DOHH2 (cell line): ENCODE results near the gene PPP3CA.
A peak's percentile ranks its signal among the peaks of the same experiment; 100 is the strongest.

Source experiments
- H3F3A ChIP-seq: fragments of 200-600 bp; sonication (generic), shearing (Covaris generic); 2 replicates; pipeline ENCODE4 v1.6.0; 2016; ENCODE audit warnings: antibody characterized with exemption, mild to moderate bottlenecking; ENCODE audit not compliant: control insufficient read depth, insufficient read depth
- H3K27ac ChIP-seq: fragments of 200-600 bp; sonication (generic); 2 replicates; pipeline ENCODE4 v1.5.1; 2014; ENCODE audit warnings: low read depth, mild to moderate bottlenecking, low read length, moderate library complexity
- H3K27me3 ChIP-seq: fragments of 200-600 bp; sonication (generic); 2 replicates; pipeline ENCODE4 v1.6.1; 2014; ENCODE audit warnings: mild to moderate bottlenecking, low read length, mixed read lengths; ENCODE audit not compliant: control insufficient read depth
- H3K36me3 ChIP-seq: fragments of 200-600 bp; sonication (generic); 2 replicates; pipeline ENCODE4 v1.6.1; 2014; ENCODE audit warnings: mild to moderate bottlenecking, low read length, moderate library complexity, mixed read lengths; ENCODE audit not compliant: control insufficient read depth
- H3K4me1 ChIP-seq: fragments of 200-600 bp; sonication (generic); 2 replicates; pipeline ENCODE4 v1.6.1; 2014; ENCODE audit warnings: mild to moderate bottlenecking, low read length, mixed read lengths; ENCODE audit not compliant: control insufficient read depth
- H3K4me2 ChIP-seq: fragments of 200-600 bp; sonication (generic); 2 replicates; pipeline ENCODE4 v1.6.0; 2014; ENCODE audit warnings: mild to moderate bottlenecking, low read length, moderate library complexity
- H3K4me3 ChIP-seq: fragments of 200-600 bp; sonication (generic); 2 replicates; pipeline ENCODE4 v1.5.1; 2014; ENCODE audit warnings: mild to moderate bottlenecking, low read length, mixed read lengths
- H3K79me2 ChIP-seq: fragments of 200-600 bp; sonication (generic); 2 replicates; pipeline ENCODE4 v1.6.1; 2014; ENCODE audit warnings: mild to moderate bottlenecking, low read length, mixed read lengths; ENCODE audit not compliant: control insufficient read depth
- H3K9me2 ChIP-seq: fragments of 200-600 bp; sonication (generic); replicated peaks from 2 replicates; pipeline ENCODE4 v1.6.1; 2014; ENCODE audit warnings: mild to moderate bottlenecking, low read length, mixed read lengths; ENCODE audit not compliant: control insufficient read depth
- H3K9me3 ChIP-seq: fragments of 200-600 bp; sonication (generic); 2 replicates; pipeline ENCODE4 v1.6.1; 2014; ENCODE audit warnings: antibody characterized with exemption, low read length, mixed read lengths; ENCODE audit not compliant: control insufficient read depth, insufficient read depth
- H4K20me1 ChIP-seq: fragments of 200-600 bp; sonication (generic); 2 replicates; pipeline ENCODE4 v1.6.0; 2014; ENCODE audit warnings: low read depth, mild to moderate bottlenecking, antibody characterized with exemption, low read length, moderate library complexity; ENCODE audit not compliant: control insufficient read depth, insufficient read depth
- CTCF ChIP-seq: fragments of 200-600 bp; sonication (generic); IDR thresholded peaks from one replicate; pipeline ENCODE4 v1.5.1; 2014; ENCODE audit warnings: antibody characterized with exemption, mild to moderate bottlenecking, low read depth, low read length; ENCODE audit not compliant: poor library complexity, severe bottlenecking
- EZH2phosphoT487 ChIP-seq: fragments of 200-600 bp; sonication (generic); IDR thresholded peaks from 2 replicates; pipeline ENCODE4 v1.6.1; 2017; ENCODE audit warnings: borderline replicate concordance, mild to moderate bottlenecking, antibody characterized with exemption, low read length, moderate library complexity, mixed read lengths

PPP3CA gene

GRCh38 chr4:101187841-101188240 lies 159.5 kb downstream of the PPP3CA start:
- Histone ChIP-seq H3K4me3 (no peak overlapping the region), H3K36me3 (no peaks in the 10 kb centered on the region), H4K20me1 (no peaks in the 10 kb centered on the region), H3K27ac (no peak overlapping the region), H3K9me2 (no peaks in the 10 kb centered on the region), H3F3A (no peaks in the 10 kb centered on the region), H3K79me2 (no peaks in the 10 kb centered on the region), H3K9me3 (no peaks in the 10 kb centered on the region), H3K27me3 (no peaks in the 10 kb centered on the region), H3K4me2 (no peak overlapping the region), H3K4me1 (peaks cover 5% of the 10 kb centered on the region; the same call in 1 of the 2 replicates)
- no peak for TF ChIP-seq EZH2phosphoT487
- TF ChIP-seq CTCF: peak; percentile 39

- Histone ChIP-seq H4K20me1 (no peaks in the 10 kb centered on the region), H3K27me3 (no peaks in the 10 kb centered on the region), H3K4me3 (no peak overlapping the region), H3F3A (no peaks in the 10 kb centered on the region), H3K9me2 (no peaks in the 10 kb centered on the region), H3K4me1 (peaks cover 5% of the 10 kb centered on the region; the same call in 1 of the 2 replicates), H3K9me3 (no peaks in the 10 kb centered on the region), H3K79me2 (no peaks in the 10 kb centered on the region), H3K36me3 (no peaks in the 10 kb centered on the region), H3K27ac (no peak overlapping the region), H3K4me2 (no peak overlapping the region)
- TF ChIP-seq EZH2phosphoT487 (no peak), CTCF (no peak)
These were observed 160.7 kb downstream of the PPP3CA start for GRCh38 chr4:101186567-101187184.

- H3K79me2 ChIP-seq: no peaks in the 10 kb centered on the region
- no peak for TF ChIP-seq EZH2phosphoT487
- TF ChIP-seq CTCF: no peak
- no peak overlapping the region for H3K4me2 ChIP-seq
- H3K4me1 ChIP-seq: peaks cover 5% of the 10 kb centered on the region; the same call in 1 of the 2 replicates
- no peaks in the 10 kb centered on the region for H3K9me2 ChIP-seq
- no peaks in the 10 kb centered on the region for H3F3A ChIP-seq
- no peak overlapping the region for H3K27ac ChIP-seq
- no peaks in the 10 kb centered on the region for H3K36me3 ChIP-seq
- no peaks in the 10 kb centered on the region for H3K27me3 ChIP-seq
- no peaks in the 10 kb centered on the region for H3K9me3 ChIP-seq
- H3K4me3 ChIP-seq: no peak overlapping the region
- no peaks in the 10 kb centered on the region for H4K20me1 ChIP-seq
These were observed 162.7 kb downstream of the PPP3CA start for GRCh38 chr4:101184668-101185067.
